Neural cell (in vitro differentiated cells): ENCODE measurements around the gene HDAC4. TPM values are rescaled to one million over a fixed set of nuclear protein-coding genes. Genes with fewer than 3 reads are reported as not detected.

Source experiments
- H2AFZ ChIP-seq: fragments of 200-600, 300-800 bp; sonication (generic), shearing (Covaris generic); 2 replicates; pipeline ENCODE4 v1.6.0; 2014; ENCODE audit warnings: low read depth, mild to moderate bottlenecking, antibody characterized with exemption, low read length, moderate library complexity
- H3F3A ChIP-seq: fragments of 200-600 bp; shearing (Covaris generic); 2 replicates; pipeline ENCODE4 v1.6.1; 2016; ENCODE audit warnings: mild to moderate bottlenecking, moderate library complexity, mixed read lengths, antibody characterized with exemption, low read length; ENCODE audit not compliant: insufficient read depth, poor library complexity, severe bottlenecking
- H3K27ac ChIP-seq: fragments of 200-600, 300-800 bp; sonication (generic), shearing (Covaris generic); 2 replicates; pipeline ENCODE4 v1.5.1; 2014; ENCODE audit warnings: mild to moderate bottlenecking, low read length, moderate library complexity
- H3K27me3 ChIP-seq: fragments of 300-800, 200-600 bp; sonication (generic), shearing (Covaris generic); 2 replicates; pipeline ENCODE4 v1.6.0; 2014; ENCODE audit warnings: mild to moderate bottlenecking, low read depth, low read length, moderate library complexity; ENCODE audit not compliant: insufficient read depth
- H3K36me3 ChIP-seq: fragments of 300-800, 200-600 bp; sonication (generic), shearing (Covaris generic); 2 replicates; pipeline ENCODE4 v1.5.1; 2014; ENCODE audit warnings: mild to moderate bottlenecking, antibody characterized with exemption, low read length, moderate library complexity; ENCODE audit not compliant: insufficient read depth
- H3K4me2 ChIP-seq: fragments of 300-800, 200-600 bp; sonication (generic), shearing (Covaris generic); 2 replicates; pipeline ENCODE4 v1.6.0; 2014; ENCODE audit warnings: mild to moderate bottlenecking, low read length
- H3K4me3 ChIP-seq: fragments of 300-800, 200-600 bp; sonication (generic), shearing (Covaris generic); 2 replicates; pipeline ENCODE4 v1.5.1; 2014; ENCODE audit warnings: mild to moderate bottlenecking, low read length, moderate library complexity
- H3K79me2 ChIP-seq: fragments of 200-600 bp; shearing (Covaris generic); replicated peaks from 2 replicates; pipeline ENCODE4 v1.6.0; 2014; ENCODE audit warnings: mild to moderate bottlenecking, low read length, moderate library complexity; ENCODE audit not compliant: insufficient read depth
- H3K9ac ChIP-seq: fragments of 300-800, 200-600 bp; sonication (generic), shearing (Covaris generic); 2 replicates; pipeline ENCODE4 v1.6.1; 2016; ENCODE audit warnings: mild to moderate bottlenecking, low read length, mixed read lengths
- H3K9me2 ChIP-seq: fragments of 200-600 bp; shearing (Covaris generic); 2 replicates; pipeline ENCODE4 v1.6.1; 2016; ENCODE audit warnings: mild to moderate bottlenecking, low read length, mixed read lengths; ENCODE audit not compliant: insufficient read depth
- H3K9me3 ChIP-seq: fragments of 200-600, 300-800 bp; sonication (generic), shearing (Covaris generic); 2 replicates; pipeline ENCODE4 v1.6.1; 2016; ENCODE audit warnings: mild to moderate bottlenecking, mixed run types, low read length, moderate library complexity, mixed read lengths
- H4K20me1 ChIP-seq: fragments of 200-600 bp; shearing (Covaris generic); 2 replicates; pipeline ENCODE4 v1.6.1; 2016; ENCODE audit warnings: mild to moderate bottlenecking, mixed run types; ENCODE audit not compliant: insufficient read depth
- CTCF ChIP-seq: fragments of 450-650 bp; IDR thresholded peaks from 2 replicates; pipeline ENCODE4 v1.5.1; 2014; ENCODE audit warnings: antibody characterized with exemption, mild to moderate bottlenecking, moderate library complexity; ENCODE audit not compliant: poor library complexity, severe bottlenecking
- EP300 ChIP-seq: fragments of 450-650 bp; conservative IDR thresholded peaks from 2 replicates; pipeline ENCODE4 v1.6.1; 2014; ENCODE audit warnings: antibody characterized with exemption, mild to moderate bottlenecking, moderate library complexity; ENCODE audit not compliant: poor library complexity, severe bottlenecking
- EZH2 ChIP-seq: fragments of 200-600, 300-800 bp; shearing (Covaris generic), sonication (generic); IDR thresholded peaks from 2 replicates; pipeline ENCODE4 v1.6.1; 2014; ENCODE audit warnings: antibody characterized with exemption, low read length, borderline replicate concordance, mild to moderate bottlenecking; ENCODE audit not compliant: insufficient read depth, poor library complexity, severe bottlenecking
- MXI1 ChIP-seq: fragments of 450-650 bp; conservative IDR thresholded peaks from 2 replicates; pipeline ENCODE4 v1.6.1; 2014; ENCODE audit warnings: antibody characterized with exemption, mild to moderate bottlenecking; ENCODE audit not compliant: poor library complexity, severe bottlenecking
- POLR2AphosphoS5 ChIP-seq: IDR thresholded peaks from 2 replicates; pipeline ENCODE4 v1.6.1; 2012
- RAD21 ChIP-seq: fragments of 450-650 bp; conservative IDR thresholded peaks from 2 replicates; pipeline ENCODE4 v1.6.1; 2014; ENCODE audit warnings: antibody characterized with exemption, mild to moderate bottlenecking, moderate library complexity
- REST ChIP-seq: IDR thresholded peaks from 2 replicates; pipeline ENCODE4 v1.6.1; 2012; ENCODE audit warnings: borderline replicate concordance
- SMC3 ChIP-seq: fragments of 450-650 bp; conservative IDR thresholded peaks from 2 replicates; pipeline ENCODE4 v1.6.1; 2014; ENCODE audit warnings: antibody characterized with exemption, mild to moderate bottlenecking, moderate library complexity; ENCODE audit not compliant: poor library complexity
- TAF1 ChIP-seq: IDR thresholded peaks from 2 replicates; pipeline ENCODE4 v1.6.1; 2012; ENCODE audit warnings: low read depth
- polyA plus RNA-seq: library from polyadenylated mRNA; depleted of rRNA; stranded (reverse); fragments of >200 nt; gene quantifications from 2 replicates; pipeline ENCODE4 v1.2.3, GENCODE V29; 2014

The HDAC4 gene
- polyA plus RNA-seq, 1 donor from 2014 or later, result 3.4 TPM

- Histone ChIP-seq H3F3A (no peaks in the 10 kb centered on the region), H3K4me2 (no peak overlapping the region), H3K27ac (no peak overlapping the region), H3K4me3 (no peak overlapping the region), H3K9me2 (no peaks in the 10 kb centered on the region), H2AFZ (no peak overlapping the region), H4K20me1 (no peaks in the 10 kb centered on the region), H3K79me2 (no peaks in the 10 kb centered on the region), H3K9ac (no peak overlapping the region), H3K9me3 (no peaks in the 10 kb centered on the region), H3K27me3 (no peaks in the 10 kb centered on the region), H3K36me3 (no peaks in the 10 kb centered on the region)
- no peak for TF ChIP-seq CTCF
- no peak for TF ChIP-seq SMC3
- TF ChIP-seq EP300, result no peak
- no peak for TF ChIP-seq POLR2AphosphoS5
- TF ChIP-seq EZH2, result no peak
- TF ChIP-seq TAF1, result no peak
- no peak for TF ChIP-seq RAD21
- TF ChIP-seq REST, result no peak
- no peak for TF ChIP-seq MXI1
Measured at GRCh38 chr2:239431536-239431935, 30.7 kb upstream of the HDAC4 start.

- H3F3A ChIP-seq, result no peaks in the 10 kb centered on the region
- H3K79me2 ChIP-seq, result no peaks in the 10 kb centered on the region
- no peak overlapping the region for H3K9ac ChIP-seq
- no peaks in the 10 kb centered on the region for H3K9me3 ChIP-seq
- H3K9me2 ChIP-seq, result no peaks in the 10 kb centered on the region
- no peak overlapping the region for H3K4me3 ChIP-seq
- H3K27ac ChIP-seq, result no peak overlapping the region
- no peak overlapping the region for H2AFZ ChIP-seq
- H3K27me3 ChIP-seq, result no peaks in the 10 kb centered on the region
- no peak overlapping the region for H3K4me2 ChIP-seq
- no peak for TF ChIP-seq EP300
- TF ChIP-seq EZH2, result no peak
- no peak for TF ChIP-seq SMC3
- no peak for TF ChIP-seq TAF1
- no peak for TF ChIP-seq MXI1
- TF ChIP-seq POLR2AphosphoS5, result no peak
- TF ChIP-seq CTCF, result no peak
- no peak for TF ChIP-seq RAD21
- no peak for TF ChIP-seq REST
- H3K36me3 ChIP-seq, result no peaks in the 10 kb centered on the region
- no peaks in the 10 kb centered on the region for H4K20me1 ChIP-seq
Measured at GRCh38 chr2:239429473-239430350, 28.9 kb upstream of the HDAC4 start.
